Activated CD4-positive, alpha-beta T cell treated with anti-CD3 and anti-CD28 coated beads, Interleukin-2, amount 50 U/mL, for 4 hours (primary cell): ENCODE measurements around the gene TTBK1.
"Not testable (repeated sequence)": the region's sequence is repeated elsewhere in the genome, so short reads cannot be mapped to it uniquely, and the experiment has no call there.

Experiments
- DNase-seq, 2 experiments: peaks; one replicate each; pipeline ENCODE4 v3.0.0-alpha.2; 2020

TTBK1 gene

DNA sequence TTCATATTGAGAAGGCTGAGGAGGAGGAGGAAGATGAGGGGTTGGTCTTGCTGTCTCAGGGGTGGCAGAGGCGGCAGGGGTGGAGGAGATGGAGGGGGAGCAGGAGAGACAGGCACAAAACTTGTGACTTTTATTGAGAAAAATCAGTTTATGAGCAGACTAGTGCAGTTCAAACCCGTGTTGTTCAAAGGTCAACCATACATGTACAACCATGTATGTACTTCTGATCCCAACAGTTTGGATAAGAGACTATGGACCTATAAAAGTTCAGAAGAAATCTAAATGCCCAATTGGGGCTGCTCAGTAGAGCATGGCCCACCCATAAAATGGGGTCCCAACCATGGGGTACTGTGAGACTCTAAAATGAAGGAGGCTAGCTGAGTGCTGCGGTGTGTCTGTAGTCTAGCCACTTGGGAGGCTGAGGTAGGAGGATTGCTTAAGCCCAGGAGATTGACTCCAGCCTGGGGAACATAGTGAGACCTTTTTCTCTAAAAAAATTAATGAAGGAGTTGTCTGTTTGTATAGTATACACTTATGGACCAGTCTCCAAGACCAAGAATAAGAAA lies 47.1 kb downstream of the TTBK1 start:
- DNase-seq = no peak

DNA sequence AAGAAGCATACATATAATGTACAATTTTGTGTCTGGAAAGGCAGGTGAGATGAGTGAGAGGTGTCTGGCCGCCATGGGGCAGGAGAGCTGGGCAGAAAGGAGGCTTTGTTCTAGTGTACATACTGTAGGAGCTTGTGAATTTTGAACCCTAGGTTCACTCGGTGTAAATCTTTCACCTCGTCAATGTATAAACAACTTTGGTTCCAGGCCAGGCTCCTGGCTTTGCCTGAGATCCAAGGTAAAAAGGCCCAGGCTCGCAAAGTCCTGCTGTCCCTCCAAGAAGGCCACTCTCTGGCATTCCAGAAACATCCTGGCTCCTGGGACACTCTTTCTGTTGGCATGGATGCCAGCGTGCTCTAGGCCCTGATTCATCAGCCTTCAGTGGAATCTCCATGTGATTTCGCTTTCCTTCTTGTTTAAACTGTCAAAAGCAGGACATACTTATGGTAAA lies 47.6 kb downstream of the TTBK1 start:
- DNase-seq = no peak

DNA sequence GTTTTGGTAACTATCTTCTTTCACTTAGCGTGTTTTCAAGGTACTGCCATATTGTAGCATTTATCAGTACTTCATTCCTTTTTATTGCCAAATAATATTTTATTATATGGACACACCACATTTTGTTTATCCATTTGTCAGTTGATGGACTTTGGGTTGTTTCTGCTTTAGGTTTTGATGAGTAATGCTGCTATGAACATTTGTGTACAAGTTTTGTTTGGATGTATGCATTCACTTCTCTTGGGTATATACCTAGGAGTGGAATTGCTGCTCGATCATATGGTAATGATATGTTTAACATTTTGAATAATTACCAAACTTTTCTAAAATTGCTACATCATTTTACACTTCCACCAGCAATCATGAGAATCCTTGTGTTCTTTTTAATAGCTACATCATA lies 48.4 kb downstream of the TTBK1 start:
- no peak for DNase-seq

DNA sequence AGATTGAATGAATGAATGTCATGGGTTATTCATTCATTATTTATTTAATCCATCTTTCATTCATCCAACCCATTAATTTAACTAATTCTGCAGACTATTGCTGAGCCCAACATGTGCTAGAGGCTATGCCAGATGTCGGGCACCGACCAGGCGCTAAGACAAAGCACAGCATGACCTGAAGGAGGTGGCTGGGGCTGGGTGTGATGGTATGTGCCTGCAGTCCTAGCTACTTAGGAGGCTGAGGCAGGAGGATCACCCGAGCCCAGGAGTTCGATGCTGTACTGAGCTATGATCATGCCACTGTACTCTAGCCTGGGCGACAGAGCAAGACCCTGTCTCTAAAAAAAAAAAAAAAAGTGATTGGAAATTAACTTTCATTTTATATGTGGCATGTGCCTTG lies 49.1 kb downstream of the TTBK1 start:
- no peak for DNase-seq

DNA sequence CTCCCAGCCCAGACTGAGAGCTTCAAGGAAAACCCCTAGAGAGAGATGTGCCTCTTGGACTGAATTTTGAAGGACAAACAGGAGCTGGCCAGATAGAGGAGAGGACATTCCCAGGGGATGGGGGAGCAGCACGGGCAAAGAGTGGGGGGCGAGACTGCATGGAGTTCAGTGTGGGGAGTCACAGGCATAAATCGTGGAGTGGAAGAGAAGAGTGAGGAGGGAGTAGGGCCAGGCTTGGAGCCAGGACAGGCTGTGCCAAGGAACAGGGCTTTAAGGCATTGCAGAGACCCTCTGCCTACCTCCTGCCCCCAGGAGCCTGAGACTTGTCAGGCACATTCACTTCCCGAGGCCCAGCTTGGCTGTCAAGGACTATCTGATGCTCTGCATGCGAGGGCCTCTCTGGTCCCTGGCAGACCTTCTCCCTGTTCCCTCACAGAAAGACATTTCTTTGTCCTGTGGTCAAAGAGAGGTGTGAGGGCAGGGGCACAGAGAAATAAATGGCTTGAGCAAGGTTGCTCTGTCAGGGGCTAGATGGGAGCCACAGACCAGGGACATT lies 49.6 kb downstream of the TTBK1 start:
- no peak for DNase-seq

DNA sequence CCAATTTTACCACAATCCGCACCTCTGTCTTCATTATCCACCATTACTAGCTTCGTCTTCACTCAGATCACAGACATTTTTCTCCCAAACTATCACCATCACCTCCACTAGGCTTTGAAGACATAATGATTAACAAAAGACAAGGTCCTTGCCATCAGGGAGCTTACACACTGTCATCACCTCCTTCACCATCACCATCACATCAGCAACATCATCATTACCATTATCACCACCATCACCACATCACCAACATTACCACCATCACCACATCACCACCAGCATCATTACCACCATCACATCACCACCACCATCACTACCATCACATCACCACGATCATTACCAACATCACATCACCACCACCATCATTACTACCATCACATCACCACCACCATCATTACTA lies 50.4 kb downstream of the TTBK1 start:
- no peak for DNase-seq

DNA sequence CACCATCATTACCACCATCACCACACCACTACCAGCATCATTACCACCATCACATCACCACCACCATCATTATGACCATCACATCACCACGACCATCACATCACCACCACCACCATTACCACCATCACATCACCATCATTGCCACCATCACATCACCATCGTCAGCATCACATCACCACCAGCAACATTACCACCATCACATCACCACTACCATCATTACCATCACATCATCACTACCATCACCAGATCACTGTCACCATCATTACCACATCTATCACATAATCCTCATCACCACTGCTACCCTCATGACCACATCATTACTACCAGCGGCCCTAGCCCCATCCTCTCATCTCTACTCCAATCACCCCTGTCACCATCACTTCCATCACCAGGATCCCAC lies 51.3 kb downstream of the TTBK1 start:
- DNase-seq = no peak

DNA sequence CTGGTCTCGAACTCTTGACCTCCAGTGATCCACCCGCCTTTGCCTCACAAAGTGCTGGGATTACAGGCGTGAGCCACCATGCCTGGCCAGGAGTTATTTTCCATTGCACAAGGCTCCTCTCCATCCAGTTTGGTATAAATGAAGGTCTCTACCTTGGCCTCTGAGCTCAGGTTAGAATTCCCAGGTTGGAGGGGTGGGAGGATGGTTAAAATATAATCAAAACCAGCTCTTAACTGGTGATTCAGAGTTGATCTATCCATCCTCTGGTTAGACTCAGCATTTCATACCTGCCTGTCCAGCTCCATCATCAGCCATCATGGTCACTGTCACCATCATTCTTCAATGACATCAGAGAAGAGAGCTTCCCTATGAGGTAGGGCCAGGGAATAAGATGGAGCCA lies 52.2 kb downstream of the TTBK1 start:
- no peak for DNase-seq

DNA sequence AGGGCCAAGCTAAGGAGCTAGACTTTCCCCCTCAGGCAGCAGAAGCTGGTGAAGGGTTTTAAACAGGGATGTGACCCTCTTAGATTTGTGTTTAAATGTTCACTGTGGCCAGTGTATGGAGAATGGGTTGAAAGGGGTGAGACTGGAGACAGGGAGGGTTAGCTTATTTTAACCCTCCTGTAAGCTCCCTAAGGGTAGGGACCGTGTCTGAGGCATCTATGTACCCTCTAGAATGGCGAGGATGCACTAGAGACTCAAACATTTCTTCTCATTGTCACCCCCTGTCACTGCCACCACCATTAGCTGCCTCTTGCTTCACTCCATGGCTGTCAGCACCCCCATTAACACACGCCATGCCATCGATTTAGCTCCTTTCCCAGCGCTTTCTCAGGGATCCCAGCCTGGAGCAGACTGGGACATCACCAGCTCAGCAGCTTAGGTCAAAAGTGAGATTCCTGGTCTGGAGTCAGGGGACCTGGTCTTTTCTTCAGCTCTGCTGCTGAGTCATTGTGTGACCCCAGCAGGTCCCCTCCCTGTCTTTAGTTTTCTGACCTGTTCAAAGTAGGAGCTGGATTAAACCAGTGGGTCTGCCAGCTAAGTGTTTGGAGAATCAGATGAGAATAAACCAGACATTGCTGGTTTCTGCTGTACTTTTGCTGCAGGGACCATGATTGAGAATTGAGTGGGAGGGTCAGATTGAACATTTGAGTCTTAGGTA lies 53.7 kb downstream of the TTBK1 start:
- no peak for DNase-seq

DNA sequence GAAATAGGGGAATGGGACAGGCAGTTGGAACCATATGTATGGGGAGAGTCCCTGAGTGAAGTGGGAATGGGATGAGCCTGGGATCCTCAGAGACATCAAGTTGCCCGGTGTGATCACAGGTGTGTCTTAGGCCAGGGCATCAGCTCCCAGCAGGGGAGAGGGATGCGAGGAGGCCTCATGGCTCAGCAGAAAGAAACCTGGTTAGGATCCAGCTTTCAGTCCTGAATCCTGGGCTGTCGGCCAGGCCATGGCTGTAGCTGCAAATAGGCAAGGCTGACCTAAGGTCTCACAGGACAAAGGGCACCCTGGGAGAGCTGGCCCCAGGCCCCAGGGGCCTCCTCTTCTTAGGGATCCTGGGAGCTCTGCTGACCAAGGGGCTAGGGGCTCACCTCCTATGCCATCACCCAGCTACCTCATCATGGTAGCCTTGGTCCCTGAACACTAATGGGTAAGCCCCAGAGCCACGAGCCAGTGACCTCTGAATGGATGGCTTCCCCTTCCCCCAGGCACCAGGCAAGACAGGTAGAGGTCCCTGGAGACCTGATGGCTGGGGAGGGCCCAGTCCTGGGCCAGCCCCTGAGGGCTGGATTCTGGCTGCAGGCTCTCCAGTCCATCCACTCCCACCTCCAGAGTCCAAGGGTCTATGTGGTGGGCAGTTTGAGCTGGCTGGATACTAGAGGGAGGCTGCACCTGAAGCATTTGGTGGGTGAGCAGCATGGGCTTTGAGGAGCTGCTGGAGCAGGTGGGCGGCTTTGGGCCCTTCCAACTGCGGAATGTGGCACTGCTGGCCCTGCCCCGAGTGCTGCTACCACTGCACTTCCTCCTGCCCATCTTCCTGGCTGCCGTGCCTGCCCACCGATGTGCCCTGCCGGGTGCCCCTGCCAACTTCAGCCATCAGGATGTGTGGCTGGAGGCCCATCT lies 54.6 kb downstream of the TTBK1 start, which contains the start of gene SLC22A7:
SLC22A7 (plus strand) TSS at position 617 of the 921 bp plus-strand sequence; CDS start at position 716, 99 bp downstream.
- no peak for DNase-seq

DNA sequence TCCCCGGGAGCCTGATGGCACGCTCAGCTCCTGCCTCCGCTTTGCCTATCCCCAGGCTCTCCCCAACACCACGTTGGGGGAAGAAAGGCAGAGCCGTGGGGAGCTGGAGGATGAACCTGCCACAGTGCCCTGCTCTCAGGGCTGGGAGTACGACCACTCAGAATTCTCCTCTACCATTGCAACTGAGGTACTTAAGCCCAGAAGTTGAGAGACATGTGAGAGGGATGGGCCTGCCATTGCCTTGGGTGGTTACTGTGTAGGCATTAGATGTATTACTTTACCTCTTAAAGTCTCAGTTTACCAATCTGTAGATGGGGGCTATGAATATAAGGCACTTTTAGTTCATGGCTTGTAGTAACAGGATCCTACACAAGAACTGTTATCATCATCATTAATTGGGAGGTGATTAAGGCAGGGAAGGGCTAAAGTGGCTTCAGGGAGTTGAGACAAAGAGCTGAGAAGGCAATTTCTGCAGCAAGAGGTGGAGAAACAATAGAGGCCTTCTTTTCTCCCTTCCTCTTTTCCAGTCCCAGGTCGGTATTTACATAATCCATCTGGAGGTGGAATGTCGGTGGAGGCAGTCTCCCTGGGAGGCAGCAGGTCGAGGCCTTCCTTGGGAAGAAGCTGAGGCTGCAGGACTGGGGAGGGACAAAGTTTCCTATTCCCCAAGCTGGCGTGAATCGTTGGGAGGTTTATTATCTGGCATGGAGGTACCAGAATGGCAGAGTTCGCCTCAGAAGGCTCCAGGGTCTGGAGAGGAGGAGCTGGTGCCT lies 55.5 kb downstream of the TTBK1 start:
- no peak for DNase-seq

DNA sequence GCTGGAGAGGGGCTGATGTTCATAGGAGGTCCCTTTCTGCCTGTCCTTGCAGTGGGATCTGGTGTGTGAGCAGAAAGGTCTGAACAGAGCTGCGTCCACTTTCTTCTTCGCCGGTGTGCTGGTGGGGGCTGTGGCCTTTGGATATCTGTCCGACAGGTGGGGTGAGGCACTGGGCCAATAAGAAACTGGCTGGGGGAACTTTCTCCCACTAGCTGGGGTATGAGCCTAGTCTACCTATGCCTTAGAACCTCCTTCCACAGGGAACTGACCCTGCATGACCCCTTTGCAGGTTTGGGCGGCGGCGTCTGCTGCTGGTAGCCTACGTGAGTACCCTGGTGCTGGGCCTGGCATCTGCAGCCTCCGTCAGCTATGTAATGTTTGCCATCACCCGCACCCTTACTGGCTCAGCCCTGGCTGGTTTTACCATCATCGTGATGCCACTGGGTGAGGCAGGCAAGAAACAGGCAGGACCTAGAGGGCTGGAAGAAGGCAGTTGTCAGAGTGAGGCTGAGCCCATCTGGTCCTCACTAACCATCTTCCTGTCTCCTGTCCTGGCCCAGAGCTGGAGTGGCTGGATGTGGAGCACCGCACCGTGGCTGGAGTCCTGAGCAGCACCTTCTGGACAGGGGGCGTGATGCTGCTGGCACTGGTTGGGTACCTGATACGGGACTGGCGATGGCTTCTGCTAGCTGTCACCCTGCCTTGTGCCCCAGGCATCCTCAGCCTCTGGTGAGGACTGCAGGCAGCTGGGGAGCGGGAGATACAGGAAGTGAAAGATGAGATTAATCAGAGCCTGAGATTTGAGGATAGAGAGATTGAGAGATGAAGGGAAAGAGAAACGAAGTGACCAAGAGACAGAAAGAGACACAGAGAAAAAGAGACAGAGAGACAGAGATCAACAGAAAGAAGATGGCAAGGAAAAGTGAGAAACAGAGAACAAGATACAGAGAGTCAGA lies 56.3 kb downstream of the TTBK1 start:
- DNase-seq = no peak

DNA sequence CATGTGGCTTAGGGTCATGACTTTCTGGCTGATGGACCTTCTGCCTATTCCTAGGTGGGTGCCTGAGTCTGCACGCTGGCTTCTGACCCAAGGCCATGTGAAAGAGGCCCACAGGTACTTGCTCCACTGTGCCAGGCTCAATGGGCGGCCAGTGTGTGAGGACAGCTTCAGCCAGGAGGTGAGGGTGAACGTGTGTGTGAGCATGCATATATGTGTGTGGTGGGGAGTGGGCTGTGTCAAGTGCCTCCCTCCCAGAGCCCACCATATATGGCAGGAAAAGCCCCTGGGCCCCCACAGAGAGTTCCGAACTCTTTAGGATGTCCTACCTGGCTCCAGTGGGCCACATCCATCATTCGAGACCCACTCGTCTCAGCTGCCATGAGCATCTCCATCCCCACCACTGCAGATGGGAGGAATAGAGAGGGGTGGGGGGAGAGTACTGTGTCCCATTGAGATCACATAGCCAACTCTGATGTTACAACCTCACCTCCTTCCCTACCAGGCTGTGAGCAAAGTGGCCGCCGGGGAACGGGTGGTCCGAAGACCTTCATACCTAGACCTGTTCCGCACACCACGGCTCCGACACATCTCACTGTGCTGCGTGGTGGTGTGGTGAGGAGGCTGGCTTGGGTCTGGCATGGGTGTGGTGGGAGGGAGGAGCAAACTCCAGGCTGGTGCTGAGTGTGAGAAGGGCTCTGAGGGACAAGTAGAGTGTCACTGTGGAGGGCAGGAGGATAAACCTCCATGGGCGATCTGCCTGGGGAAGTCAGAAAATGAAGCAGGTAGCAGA lies 58.0 kb downstream of the TTBK1 start:
- no peak for DNase-seq

DNA sequence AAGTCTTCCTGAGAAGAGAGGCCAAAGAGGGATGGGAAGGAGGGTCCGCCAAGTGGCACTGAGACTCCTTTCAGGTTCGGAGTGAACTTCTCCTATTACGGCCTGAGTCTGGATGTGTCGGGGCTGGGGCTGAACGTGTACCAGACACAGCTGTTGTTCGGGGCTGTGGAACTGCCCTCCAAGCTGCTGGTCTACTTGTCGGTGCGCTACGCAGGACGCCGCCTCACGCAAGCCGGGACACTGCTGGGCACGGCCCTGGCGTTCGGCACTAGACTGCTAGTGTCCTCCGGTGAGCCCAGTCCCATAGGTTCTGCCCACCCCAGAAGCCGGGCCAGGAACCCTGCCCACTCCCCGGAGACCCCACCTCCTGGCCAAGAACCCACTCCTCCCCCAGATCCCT lies 58.8 kb downstream of the TTBK1 start:
- DNase-seq = no peak

DNA sequence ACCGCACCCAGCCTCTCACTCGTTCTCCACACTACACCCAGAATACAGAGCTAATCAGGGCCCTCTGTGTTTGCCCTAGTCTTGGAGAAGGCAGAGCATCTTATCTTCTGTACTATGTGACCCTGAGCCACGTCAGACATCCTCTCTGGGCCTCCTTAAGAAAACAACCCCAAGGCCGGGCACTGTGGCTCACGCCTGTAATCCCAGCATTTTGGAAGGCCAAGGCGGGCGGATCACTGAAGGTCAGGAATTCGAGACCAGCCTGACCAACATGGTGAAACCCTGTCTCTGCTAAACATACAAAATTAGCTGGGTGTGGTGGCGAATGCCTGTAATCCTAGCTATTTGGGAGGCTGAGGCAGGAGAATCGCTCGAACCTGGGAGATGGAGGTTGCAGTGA lies 59.7 kb downstream of the TTBK1 start:
- not testable (repeated sequence) for DNase-seq

DNA sequence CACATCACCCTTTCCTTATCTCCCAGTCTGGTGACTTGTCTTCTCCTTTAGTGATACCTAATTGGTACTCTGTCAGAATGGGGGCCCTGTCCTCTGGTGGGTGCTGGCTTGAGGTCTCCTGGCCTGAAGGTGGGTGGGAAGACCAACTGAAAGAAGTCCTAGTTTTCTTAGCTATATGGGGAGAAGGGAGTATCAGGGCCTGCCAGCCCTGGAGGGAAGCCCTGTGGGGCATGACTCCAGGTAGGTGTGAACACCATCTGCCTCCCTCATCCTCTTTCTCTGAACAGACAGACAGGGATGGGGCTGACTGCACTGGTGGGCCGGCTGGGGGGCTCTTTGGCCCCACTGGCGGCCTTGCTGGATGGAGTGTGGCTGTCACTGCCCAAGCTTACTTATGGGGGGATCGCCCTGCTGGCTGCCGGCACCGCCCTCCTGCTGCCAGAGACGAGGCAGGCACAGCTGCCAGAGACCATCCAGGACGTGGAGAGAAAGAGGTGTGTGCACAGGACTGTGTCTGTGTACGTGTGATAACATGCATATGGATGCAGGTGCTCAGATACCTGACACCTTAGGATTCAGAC lies 60.6 kb downstream of the TTBK1 start:
- DNase-seq = no peak

DNA sequence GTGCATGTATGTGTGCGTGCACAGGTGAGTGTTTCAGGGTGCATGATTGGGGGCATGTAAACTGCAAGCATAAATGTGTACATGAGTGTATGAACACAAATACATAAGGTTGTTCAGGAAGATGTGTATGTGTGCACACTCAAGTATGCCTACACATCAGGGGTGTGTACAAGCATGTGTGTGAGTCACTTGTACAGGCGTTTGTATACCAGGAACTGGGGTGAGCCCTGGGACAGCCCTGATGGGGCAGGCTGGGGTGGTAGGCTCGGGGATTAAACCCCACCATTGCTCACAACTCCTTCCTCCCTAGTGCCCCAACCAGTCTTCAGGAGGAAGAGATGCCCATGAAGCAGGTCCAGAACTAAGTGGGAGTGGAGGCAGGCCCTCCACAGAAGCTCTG lies 61.1 kb downstream of the TTBK1 start:
- no peak for DNase-seq

DNA sequence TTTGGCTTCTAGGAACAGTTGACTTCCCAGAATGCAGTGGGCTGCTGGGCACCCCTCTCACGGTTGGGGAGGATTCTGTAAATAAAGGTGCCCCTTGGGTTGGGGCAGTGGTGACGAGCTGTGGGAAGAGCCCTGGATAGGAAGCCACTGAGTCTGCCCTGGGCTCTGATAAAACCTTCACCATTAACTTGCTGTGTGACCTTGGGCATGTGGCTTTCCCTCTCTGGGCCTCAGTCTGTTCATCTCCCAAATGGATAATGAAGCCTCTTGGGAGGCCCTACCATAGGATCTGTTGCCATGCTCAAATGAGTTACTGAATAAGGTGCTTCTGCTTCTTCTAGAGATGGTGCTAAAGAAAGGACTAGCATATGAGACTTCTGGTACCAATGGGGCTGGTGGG lies 61.6 kb downstream of the TTBK1 start:
- no peak for DNase-seq

DNA sequence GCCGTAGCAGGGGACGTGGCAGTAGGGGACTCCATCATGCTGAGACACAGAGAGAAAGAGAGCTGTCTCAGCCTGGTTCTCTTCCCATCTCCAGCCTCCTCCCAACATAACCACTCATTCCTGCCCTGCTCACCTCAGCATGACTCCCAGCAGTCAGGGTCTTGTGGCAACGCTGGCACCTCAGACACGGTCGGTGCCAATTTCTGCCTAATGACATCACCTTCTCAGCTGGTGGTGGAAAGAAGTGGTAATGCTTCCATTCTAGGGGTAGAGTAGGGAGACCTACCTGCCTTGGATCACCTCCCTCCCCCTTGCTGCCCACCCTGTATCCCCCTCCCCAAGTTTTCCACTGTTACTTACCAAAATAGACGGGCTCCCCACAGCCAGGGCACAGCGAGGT lies 62.8 kb downstream of the TTBK1 start:
- DNase-seq = no peak

DNA sequence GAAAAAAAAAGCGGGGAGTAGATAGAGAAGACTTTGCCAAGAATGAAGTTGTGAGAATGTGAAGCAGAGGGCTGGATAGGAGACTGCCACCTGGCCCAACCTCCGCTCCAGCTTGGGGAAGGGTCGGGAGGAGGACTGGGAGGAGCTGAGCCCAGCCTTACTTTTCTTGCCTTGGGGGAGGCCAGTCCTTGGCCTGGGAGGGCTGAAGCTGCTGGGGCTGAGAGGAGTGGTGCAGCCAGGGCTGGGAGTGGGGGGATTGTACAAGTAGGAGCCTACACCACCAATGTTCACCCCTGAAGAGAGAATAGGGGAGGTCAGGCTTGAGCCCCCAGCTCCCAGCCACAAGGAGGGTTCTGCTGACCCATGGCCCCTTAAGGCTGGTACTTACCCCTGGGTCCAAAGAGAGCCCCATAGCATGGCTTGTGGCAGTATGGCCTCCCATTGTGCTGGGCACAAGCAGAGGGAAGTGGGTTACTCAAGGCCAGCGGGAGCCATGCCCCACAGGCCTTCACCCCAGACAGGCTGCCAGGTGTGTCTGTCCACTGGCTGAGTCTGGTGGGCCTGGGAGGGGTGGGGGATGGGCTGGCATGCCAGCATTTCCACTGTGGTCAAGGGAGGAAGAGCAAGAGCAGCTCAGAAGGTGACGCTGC lies 64.3 kb downstream of the TTBK1 start:
- DNase-seq = no peak
